ELF-1 (cell line): ENCODE measurements around the gene GABBR2.
A peak's percentile ranks its signal among the peaks of the same experiment; 100 is the strongest.

Source experiments
- DNase-seq: peaks from one replicate; pipeline ENCODE4 v3.0.0-alpha.2; 2016; ENCODE audit warnings: low read depth, low spot score

GABBR2 gene

GRCh38 chr9:98570055-98570454 lies 138.7 kb downstream of the GABBR2 start:
- DNase-seq, result no peak

- DNase-seq, result no peak
These were observed 139.2 kb downstream of the GABBR2 start for GRCh38 chr9:98569491-98569890.

- no peak for DNase-seq
These were observed 139.7 kb downstream of the GABBR2 start for GRCh38 chr9:98568909-98569469.

GRCh38 chr9:98568234-98568908 lies 140.4 kb downstream of the GABBR2 start:
- no peak for DNase-seq

GRCh38 chr9:98567540-98568233 lies 141.0 kb downstream of the GABBR2 start:
- DNase-seq, result no peak

- no peak for DNase-seq
These were observed 143.3 kb downstream of the GABBR2 start for GRCh38 chr9:98565152-98566135.

GRCh38 chr9:98564714-98565113 lies 144.0 kb downstream of the GABBR2 start:
- no peak for DNase-seq

- DNase-seq, result no peak
These were observed 144.7 kb downstream of the GABBR2 start for GRCh38 chr9:98563988-98564387.

- DNase-seq, result no peak
These were observed 145.4 kb downstream of the GABBR2 start for GRCh38 chr9:98563212-98563907.

- no peak for DNase-seq
These were observed 149.2 kb downstream of the GABBR2 start for GRCh38 chr9:98559561-98559960.

GRCh38 chr9:98558575-98558974 lies 150.2 kb downstream of the GABBR2 start:
- no peak for DNase-seq

- DNase-seq, result no peak
These were observed 152.2 kb downstream of the GABBR2 start for GRCh38 chr9:98556511-98556910.

GRCh38 chr9:98555651-98556465 lies 152.9 kb downstream of the GABBR2 start:
- DNase-seq, result no peak

GRCh38 chr9:98554752-98555151 lies 154.0 kb downstream of the GABBR2 start:
- no peak for DNase-seq

- peak; percentile 23 for DNase-seq
These were observed 156.4 kb downstream of the GABBR2 start for GRCh38 chr9:98552331-98552730.

GRCh38 chr9:98551511-98552286 lies 157.0 kb downstream of the GABBR2 start:
- DNase-seq, result no peak

- no peak for DNase-seq
These were observed 158.4 kb downstream of the GABBR2 start for GRCh38 chr9:98550206-98550820.

GRCh38 chr9:98549401-98549800 lies 159.3 kb downstream of the GABBR2 start:
- DNase-seq, result no peak

- DNase-seq, result no peak
These were observed 161.1 kb downstream of the GABBR2 start for GRCh38 chr9:98547606-98548005.
